OCI-LY7 (cell line): Measurements from ENCODE around the gene POU2F3.

ENCODE experiments used
- EZH2phosphoT487 ChIP-seq: fragments of 200-600 bp; sonication (generic); IDR thresholded peaks from 2 replicates; pipeline ENCODE4 v1.6.1; 2018; ENCODE audit warnings: low read depth, borderline replicate concordance, mild to moderate bottlenecking, mixed run types, antibody characterized with exemption, low read length, moderate library complexity, mixed read lengths
- TF ChIP-seq, protein P1 (sequence below): fragments of 200-600 bp; sonication (generic); conservative IDR thresholded peaks from 2 replicates; pipeline ENCODE4 v1.5.1; 2014; ENCODE audit warnings: mild to moderate bottlenecking, antibody characterized with exemption, low read length, moderate library complexity, mixed read lengths

DNA sequence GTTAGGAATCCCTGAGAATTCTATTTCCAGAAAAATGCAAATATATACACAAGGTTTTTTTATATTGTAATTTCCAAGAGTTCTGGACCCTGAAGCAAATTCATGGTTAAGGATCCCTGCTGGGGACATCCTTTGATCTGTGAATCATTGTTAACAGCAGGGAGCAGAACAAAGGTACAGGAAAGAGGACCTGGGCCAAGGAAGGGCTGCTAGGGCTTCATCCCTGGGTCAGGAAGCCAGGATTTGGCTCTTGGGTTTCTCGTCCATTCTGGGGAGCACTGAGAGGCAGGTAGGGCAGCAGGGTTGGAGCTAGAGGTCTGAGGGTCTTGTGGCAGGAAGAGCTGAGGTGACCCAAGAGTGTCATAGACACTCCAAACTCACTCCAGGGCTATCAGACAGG lies 39.3 kb upstream of the POU2F3 start:
- TF ChIP-seq EZH2phosphoT487: no peak
- TF ChIP-seq, protein P1, sequence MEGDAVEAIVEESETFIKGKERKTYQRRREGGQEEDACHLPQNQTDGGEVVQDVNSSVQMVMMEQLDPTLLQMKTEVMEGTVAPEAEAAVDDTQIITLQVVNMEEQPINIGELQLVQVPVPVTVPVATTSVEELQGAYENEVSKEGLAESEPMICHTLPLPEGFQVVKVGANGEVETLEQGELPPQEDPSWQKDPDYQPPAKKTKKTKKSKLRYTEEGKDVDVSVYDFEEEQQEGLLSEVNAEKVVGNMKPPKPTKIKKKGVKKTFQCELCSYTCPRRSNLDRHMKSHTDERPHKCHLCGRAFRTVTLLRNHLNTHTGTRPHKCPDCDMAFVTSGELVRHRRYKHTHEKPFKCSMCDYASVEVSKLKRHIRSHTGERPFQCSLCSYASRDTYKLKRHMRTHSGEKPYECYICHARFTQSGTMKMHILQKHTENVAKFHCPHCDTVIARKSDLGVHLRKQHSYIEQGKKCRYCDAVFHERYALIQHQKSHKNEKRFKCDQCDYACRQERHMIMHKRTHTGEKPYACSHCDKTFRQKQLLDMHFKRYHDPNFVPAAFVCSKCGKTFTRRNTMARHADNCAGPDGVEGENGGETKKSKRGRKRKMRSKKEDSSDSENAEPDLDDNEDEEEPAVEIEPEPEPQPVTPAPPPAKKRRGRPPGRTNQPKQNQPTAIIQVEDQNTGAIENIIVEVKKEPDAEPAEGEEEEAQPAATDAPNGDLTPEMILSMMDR: no peak
